ENCODE measurements around the gene SPN. TPM values are rescaled to one million over a fixed set of nuclear protein-coding genes. Genes with fewer than 3 reads are reported as not detected.
A peak's percentile ranks its signal among the peaks of the same experiment; 100 is the strongest.

The SPN gene
- total RNA-seq, 3 donors from 2014 or later: 4.4 to 6.0 (median 4.5) TPM

DNA sequence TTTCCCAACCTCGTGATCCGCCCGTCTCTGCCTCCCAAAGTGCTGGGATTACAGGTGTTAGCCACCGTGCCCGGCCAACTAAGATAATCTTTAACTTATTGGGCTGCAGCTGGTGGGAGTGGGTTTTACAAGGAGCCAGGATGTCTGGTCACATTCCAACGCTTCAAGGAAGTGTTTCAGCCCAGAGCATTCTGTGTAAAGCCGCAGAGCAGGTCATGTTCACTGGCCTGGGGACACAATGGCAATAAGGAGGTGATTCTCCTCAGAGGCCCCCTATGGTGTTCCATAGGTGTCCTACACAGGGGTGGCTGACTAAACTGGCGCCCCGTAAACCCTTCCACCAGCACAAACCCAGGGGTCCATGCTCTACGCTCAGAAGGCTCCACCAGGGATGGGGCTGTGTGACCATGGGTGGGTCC is 17.1 kb downstream of the SPN start:
- Histone ChIP-seq H3K4me3 (no peak overlapping the region), H3K9me3 (no peaks in the 10 kb centered on the region), H3K4me1 (ENCODE audit: low read depth) (peaks cover 5% of the 10 kb centered on the region), H3K36me3 (ENCODE audit: low read depth) (no peaks in the 10 kb centered on the region)
- ATAC-seq: peak; percentile 80
- DNase-seq: peak in 2 of 3 donors; percentile 66 to 69
- intact Hi-C loops (cut with DNase I, micrococcal nuclease): no loop called here
- TF ChIP-seq, protein P1, sequence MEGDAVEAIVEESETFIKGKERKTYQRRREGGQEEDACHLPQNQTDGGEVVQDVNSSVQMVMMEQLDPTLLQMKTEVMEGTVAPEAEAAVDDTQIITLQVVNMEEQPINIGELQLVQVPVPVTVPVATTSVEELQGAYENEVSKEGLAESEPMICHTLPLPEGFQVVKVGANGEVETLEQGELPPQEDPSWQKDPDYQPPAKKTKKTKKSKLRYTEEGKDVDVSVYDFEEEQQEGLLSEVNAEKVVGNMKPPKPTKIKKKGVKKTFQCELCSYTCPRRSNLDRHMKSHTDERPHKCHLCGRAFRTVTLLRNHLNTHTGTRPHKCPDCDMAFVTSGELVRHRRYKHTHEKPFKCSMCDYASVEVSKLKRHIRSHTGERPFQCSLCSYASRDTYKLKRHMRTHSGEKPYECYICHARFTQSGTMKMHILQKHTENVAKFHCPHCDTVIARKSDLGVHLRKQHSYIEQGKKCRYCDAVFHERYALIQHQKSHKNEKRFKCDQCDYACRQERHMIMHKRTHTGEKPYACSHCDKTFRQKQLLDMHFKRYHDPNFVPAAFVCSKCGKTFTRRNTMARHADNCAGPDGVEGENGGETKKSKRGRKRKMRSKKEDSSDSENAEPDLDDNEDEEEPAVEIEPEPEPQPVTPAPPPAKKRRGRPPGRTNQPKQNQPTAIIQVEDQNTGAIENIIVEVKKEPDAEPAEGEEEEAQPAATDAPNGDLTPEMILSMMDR (IDR thresholded peaks at IDR 0.05): no peak

DNA sequence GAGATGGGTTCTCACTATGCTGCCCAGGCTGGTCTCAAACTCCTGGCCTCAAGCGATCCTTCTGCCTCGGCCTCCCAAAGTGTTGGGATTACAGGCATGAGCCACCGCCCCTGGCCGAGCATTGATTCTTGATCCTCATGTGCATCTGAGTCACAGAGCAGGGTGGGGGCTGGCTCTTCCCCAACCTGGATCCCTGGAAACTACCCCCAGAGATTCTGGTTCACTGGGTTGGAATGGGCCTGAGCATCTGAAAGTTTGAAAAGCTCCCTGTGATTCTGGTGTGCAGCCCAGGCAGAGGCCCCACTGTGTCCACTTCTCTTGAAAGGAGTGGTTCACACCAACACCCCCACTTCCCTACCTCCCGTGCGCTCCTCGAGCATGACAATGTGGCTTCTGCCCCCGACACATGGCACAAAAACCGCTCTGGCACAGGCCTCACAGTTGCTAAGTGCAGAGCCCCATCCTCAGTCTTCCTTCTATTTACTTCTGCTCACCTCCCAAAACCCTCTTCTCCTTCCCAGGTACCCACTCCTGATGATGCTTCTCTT is 20.6 kb downstream of the SPN start:
- DNase-seq: no peak
- intact Hi-C loops (cut with DNase I, micrococcal nuclease): no loop called here
- Histone ChIP-seq H3K4me1 (ENCODE audit: low read depth) (peaks cover 8% of the 10 kb centered on the region), H3K36me3 (ENCODE audit: low read depth) (no peaks in the 10 kb centered on the region), H3K4me3 (no peak overlapping the region), H3K9me3 (no peaks in the 10 kb centered on the region)
- TF ChIP-seq, protein P1 (IDR thresholded peaks at IDR 0.05): no peak
- no peak for ATAC-seq

DNA sequence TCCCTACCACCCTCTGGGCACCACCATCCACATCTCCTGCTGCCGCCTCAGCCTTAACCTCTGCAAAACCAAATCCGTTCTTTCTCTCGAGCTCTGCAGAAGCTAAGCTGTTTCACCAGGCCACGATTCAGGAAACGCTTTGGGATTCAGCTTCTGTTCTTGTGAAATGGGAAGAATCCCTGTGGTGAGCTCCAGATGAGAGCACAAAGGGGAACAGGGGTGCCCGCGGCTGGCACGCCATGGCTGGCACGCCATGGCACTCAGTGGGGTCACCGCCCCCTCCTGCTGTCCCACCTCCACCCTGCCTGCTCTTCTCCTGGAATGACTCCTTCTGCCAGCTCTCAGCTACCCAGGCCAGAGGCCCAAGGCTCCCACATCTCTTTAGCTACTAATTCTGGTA is 21.6 kb downstream of the SPN start:
- TF ChIP-seq, protein P1 (IDR thresholded peaks at IDR 0.05): no peak
- Histone ChIP-seq H3K4me3 (no peak overlapping the region), H3K36me3 (ENCODE audit: low read depth) (no peaks in the 10 kb centered on the region), H3K9me3 (no peaks in the 10 kb centered on the region), H3K4me1 (ENCODE audit: low read depth) (peaks cover 8% of the 10 kb centered on the region)
- intact Hi-C loops (cut with DNase I, micrococcal nuclease): no loop called here
- DNase-seq: no peak
- ATAC-seq: no peak

DNA sequence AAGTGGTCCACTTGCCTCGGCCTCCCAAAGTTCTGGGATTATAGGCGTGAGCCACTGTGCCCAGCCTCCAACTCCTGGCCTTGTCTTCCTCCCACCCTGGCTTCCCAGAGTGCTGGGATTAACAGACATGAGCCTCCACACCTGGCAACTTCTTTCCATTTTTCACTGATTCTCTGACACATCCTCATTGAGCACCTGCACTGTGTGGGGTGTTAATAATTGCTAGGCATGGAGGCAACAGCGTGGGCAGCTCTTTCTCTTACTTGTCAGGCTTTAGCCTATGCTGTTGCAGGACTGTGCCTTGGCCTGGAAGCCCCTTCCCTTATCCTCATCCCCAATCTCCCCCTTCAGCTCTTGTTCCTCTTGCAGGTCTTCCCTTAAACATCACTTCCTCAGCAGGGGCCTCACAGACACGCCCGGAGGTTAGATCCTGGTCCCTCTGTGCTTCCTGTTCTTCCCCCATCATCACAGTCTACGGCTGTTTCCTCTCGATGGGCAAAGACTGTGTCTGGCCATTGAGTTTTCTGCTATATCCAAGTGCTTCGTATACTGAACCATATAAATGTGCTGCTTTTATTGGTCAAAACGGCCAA is 23.8 kb downstream of the SPN start:
- DNase-seq (no peak), ATAC-seq (no peak)
- TF ChIP-seq, protein P1 (IDR thresholded peaks at IDR 0.05): no peak
- Histone ChIP-seq H3K9me3 (no peaks in the 10 kb centered on the region), H3K36me3 (ENCODE audit: low read depth) (no peaks in the 10 kb centered on the region), H3K4me1 (ENCODE audit: low read depth) (peaks cover 3% of the 10 kb centered on the region), H3K4me3 (no peak overlapping the region)
- intact Hi-C loops (cut with DNase I, micrococcal nuclease): no loop called here

DNA sequence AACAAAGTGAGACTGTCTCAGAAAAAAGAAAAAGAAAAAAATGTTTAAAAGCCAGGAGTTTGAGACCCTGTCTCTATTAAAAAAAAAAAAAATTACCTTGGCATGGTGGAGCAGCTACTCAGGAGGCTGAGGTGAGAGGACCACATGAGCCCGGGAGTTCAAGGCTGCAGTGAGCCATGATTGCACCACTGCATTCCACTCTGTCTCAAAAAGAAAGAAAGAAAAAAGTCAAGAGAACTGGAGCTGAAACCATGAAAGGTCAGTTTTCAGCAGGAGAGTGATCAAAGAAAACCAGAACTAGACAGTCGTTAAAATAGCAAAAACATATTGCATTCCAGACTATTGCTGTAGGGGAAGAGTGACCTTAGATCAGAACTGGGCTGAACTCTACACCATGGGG is 24.7 kb downstream of the SPN start:
- intact Hi-C loops (cut with DNase I, micrococcal nuclease): no loop called here
- ATAC-seq: no peak
- Histone ChIP-seq H3K36me3 (ENCODE audit: low read depth) (no peaks in the 10 kb centered on the region), H3K4me3 (no peak overlapping the region), H3K4me1 (ENCODE audit: low read depth) (peaks cover 3% of the 10 kb centered on the region), H3K9me3 (no peaks in the 10 kb centered on the region)
- TF ChIP-seq, protein P1 (IDR thresholded peaks at IDR 0.05): no peak
- no peak for DNase-seq

All from mucosa of descending colon (tissue), 3 donors.